DND-41 (cell line): ENCODE measurements around the gene CT55.

Source experiments
- EZH2 ChIP-seq: IDR thresholded peaks from 3 replicates; pipeline ENCODE4 v1.6.1; 2012; ENCODE audit warnings: borderline replicate concordance, low read depth, mild to moderate bottlenecking, moderate library complexity, low read length, inconsistent platforms; ENCODE audit not compliant: severe bottlenecking
- TF ChIP-seq, protein P1 (sequence below): IDR thresholded peaks from 2 replicates; pipeline ENCODE4 v1.5.1; 2012; ENCODE audit warnings: borderline replicate concordance, low read length, moderate library complexity, mild to moderate bottlenecking; ENCODE audit not compliant: poor library complexity, severe bottlenecking; ENCODE audit errors: extremely low read depth

- TF ChIP-seq, protein P1, sequence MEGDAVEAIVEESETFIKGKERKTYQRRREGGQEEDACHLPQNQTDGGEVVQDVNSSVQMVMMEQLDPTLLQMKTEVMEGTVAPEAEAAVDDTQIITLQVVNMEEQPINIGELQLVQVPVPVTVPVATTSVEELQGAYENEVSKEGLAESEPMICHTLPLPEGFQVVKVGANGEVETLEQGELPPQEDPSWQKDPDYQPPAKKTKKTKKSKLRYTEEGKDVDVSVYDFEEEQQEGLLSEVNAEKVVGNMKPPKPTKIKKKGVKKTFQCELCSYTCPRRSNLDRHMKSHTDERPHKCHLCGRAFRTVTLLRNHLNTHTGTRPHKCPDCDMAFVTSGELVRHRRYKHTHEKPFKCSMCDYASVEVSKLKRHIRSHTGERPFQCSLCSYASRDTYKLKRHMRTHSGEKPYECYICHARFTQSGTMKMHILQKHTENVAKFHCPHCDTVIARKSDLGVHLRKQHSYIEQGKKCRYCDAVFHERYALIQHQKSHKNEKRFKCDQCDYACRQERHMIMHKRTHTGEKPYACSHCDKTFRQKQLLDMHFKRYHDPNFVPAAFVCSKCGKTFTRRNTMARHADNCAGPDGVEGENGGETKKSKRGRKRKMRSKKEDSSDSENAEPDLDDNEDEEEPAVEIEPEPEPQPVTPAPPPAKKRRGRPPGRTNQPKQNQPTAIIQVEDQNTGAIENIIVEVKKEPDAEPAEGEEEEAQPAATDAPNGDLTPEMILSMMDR: peak; percentile 75
- TF ChIP-seq EZH2: no peak
Measured at GRCh38 chrX:135112096-135112729, 59.0 kb downstream of the CT55 start.
